HL-60 (cell line): ENCODE measurements around the gene AP1M2.

Source experiments
- DNase-seq, 2 experiments: peaks; one replicate each; pipeline ENCODE4 v3.0.0-alpha.2; 2010 to 2020; ENCODE audit warnings: low read depth in 1 of 2, low spot score in 1 of 2
- H3K27ac ChIP-seq: fragments of 250-450 bp; sonication (Bioruptor Pico); replicated peaks from 2 replicates; pipeline ENCODE4 v1.5.1; 2020; ENCODE audit warnings: mild to moderate bottlenecking, moderate library complexity
- H3K27me3 ChIP-seq: fragments of 250-450 bp; sonication (Bioruptor Pico); 2 replicates; pipeline ENCODE4 v1.5.1; 2021; ENCODE audit warnings: mild to moderate bottlenecking, moderate library complexity; ENCODE audit not compliant: insufficient read depth, poor library complexity, severe bottlenecking
- H3K4me3 ChIP-seq: replicated peaks from 2 replicates; pipeline ENCODE4 v1.5.1; 2011; ENCODE audit warnings: mild to moderate bottlenecking, control low read depth, low read length; ENCODE audit not compliant: insufficient read depth
- CTCF ChIP-seq: IDR thresholded peaks from one replicate; pipeline ENCODE4 v1.5.1; 2011; ENCODE audit warnings: low read length, control low read depth, inconsistent platforms; ENCODE audit not compliant: insufficient read depth
- GABPA ChIP-seq: IDR thresholded peaks from 2 replicates; pipeline ENCODE4 v1.6.1; 2012; ENCODE audit warnings: low read depth
- POLR2AphosphoS5 ChIP-seq: IDR thresholded peaks from 2 replicates; pipeline ENCODE4 v1.6.1; 2012; ENCODE audit warnings: low read depth
- REST ChIP-seq: IDR thresholded peaks from 2 replicates; pipeline ENCODE4 v1.6.1; 2012; ENCODE audit warnings: low read depth; ENCODE audit not compliant: insufficient replicate concordance
- SPI1 ChIP-seq: IDR thresholded peaks from 2 replicates; pipeline ENCODE4 v1.6.1; 2012; ENCODE audit warnings: low read depth, mild to moderate bottlenecking, borderline replicate concordance

The AP1M2 gene

GRCh38 chr19:10625003-10625761 is 38.1 kb upstream of the AP1M2 start, which contains the start of gene SLC44A2:
TSS of gene SLC44A2 (plus strand) at chr19:10625553. CDS start at chr19:10625634, 81 bp downstream.
- H3K4me3 ChIP-seq, result no peak within 1 kb of the TSS
- TF ChIP-seq POLR2AphosphoS5, result no peak
- TF ChIP-seq GABPA, result no peak
- no peak for TF ChIP-seq SPI1
- no peak for TF ChIP-seq REST
- no peak for TF ChIP-seq CTCF
- H3K27ac ChIP-seq, result no peak within 1 kb of the TSS
- no peaks in the 10 kb centered on the region for H3K27me3 ChIP-seq
- DNase-seq, result no peak

DNA sequence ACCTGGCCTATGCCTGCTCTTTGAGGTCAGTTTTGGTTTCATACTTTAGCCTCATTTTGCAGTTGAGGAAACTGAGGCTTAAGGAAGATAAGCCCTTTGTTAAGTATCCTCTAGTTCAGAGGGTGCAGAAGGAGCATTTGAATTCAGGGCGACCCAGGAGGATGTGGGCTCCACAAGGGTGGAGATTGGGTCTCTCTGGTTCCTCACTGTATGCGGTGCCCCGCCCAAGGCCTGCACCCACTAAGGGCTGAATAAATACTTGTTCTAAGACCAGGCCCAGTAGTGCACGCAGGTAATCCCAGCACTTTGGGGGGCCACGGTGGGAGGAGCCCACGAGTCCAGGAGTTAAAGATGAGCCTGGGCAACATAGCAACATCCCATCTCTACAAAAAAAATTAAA is 37.5 kb upstream of the AP1M2 start:
- no peak for DNase-seq
- no peaks in the 10 kb centered on the region for H3K27me3 ChIP-seq
- TF ChIP-seq POLR2AphosphoS5 (no peak), GABPA (no peak), SPI1 (no peak)
- no peak overlapping the region for H3K27ac ChIP-seq
- no peak overlapping the region for H3K4me3 ChIP-seq

- TF ChIP-seq POLR2AphosphoS5, result no peak
- TF ChIP-seq CTCF, result no peak
- TF ChIP-seq REST, result no peak
- TF ChIP-seq SPI1, result no peak
- TF ChIP-seq GABPA, result no peak
- Histone ChIP-seq H3K4me3 (no peak overlapping the region), H3K27ac (no peak overlapping the region), H3K27me3 (no peaks in the 10 kb centered on the region)
- no peak for DNase-seq
These were observed 34.9 kb upstream of the AP1M2 start for GRCh38 chr19:10621966-10622365.

DNA sequence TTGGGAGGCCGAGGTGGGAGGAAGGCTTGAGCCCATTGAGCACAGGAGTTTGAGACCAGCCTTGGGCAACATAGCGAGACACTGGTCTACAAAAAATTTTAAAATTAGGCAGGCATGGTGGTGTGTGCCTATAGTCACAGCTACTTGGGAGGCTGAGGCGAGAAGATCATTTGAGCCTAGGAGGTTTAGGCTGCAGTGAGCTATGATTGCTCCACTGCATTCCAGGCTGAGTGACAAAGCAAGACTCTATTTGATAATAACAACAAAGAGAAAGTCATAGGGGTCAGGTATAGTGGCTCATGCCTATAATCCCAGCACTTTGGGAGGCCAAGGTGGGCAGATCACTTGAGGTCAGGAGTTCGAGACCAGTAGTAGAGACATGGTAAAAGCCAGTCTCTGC is 33.7 kb upstream of the AP1M2 start:
- H3K27ac ChIP-seq, result no peak overlapping the region
- TF ChIP-seq CTCF (no peak), SPI1 (no peak)
- DNase-seq, result no peak
- no peaks in the 10 kb centered on the region for H3K27me3 ChIP-seq
- H3K4me3 ChIP-seq, result no peak overlapping the region
